Putamen (tissue), 1 donor: ENCODE measurements around the gene SCAMP4.
A peak's percentile ranks its signal among the peaks of the same experiment; 100 is the strongest.

Source experiments
- DNase-seq: peaks from one replicate; pipeline ENCODE4 v3.0.0-alpha.2; 2016; ENCODE audit warnings: low spot score

The SCAMP4 gene

GRCh38 chr19:1957562-1958248 lies 52.5 kb downstream of the SCAMP4 start:
- no peak for DNase-seq

GRCh38 chr19:1959928-1960589 lies 54.9 kb downstream of the SCAMP4 start:
- DNase-seq, result no peak

- no peak for DNase-seq
Observed at GRCh38 chr19:1961000-1961883, 56.0 kb downstream of the SCAMP4 start.

GRCh38 chr19:1962674-1963073 lies 57.5 kb downstream of the SCAMP4 start:
- no peak for DNase-seq

GRCh38 chr19:1967087-1967608 lies 61.9 kb downstream of the SCAMP4 start:
- no peak for DNase-seq

GRCh38 chr19:1968279-1969175 lies 63.3 kb downstream of the SCAMP4 start:
- no peak for DNase-seq

GRCh38 chr19:1969176-1970002 lies 64.2 kb downstream of the SCAMP4 start:
- DNase-seq, result no peak

- DNase-seq, result no peak
Observed at GRCh38 chr19:1970003-1970805, 65.0 kb downstream of the SCAMP4 start.

GRCh38 chr19:1970806-1971502 lies 65.8 kb downstream of the SCAMP4 start:
- no peak for DNase-seq

GRCh38 chr19:1974381-1975161 lies 69.4 kb downstream of the SCAMP4 start:
- DNase-seq, result no peak

GRCh38 chr19:1975162-1975480 lies 69.9 kb downstream of the SCAMP4 start:
- peak; percentile 40 for DNase-seq
